Activated naive CD8-positive, alpha-beta T cell treated with anti-CD3 and anti-CD28 coated beads, Interleukin-2, amount 50 U/mL, for 16 hours (primary cell): ENCODE results near the gene ACTA1.
"Not testable (repeated sequence)": the region's sequence is repeated elsewhere in the genome, so short reads cannot be mapped to it uniquely, and the experiment has no call there.

Experiments used
- DNase-seq: peaks from one replicate; pipeline ENCODE4 v3.0.0-alpha.2; 2020; ENCODE audit warnings: low read depth, low spot score

Gene ACTA1

DNA sequence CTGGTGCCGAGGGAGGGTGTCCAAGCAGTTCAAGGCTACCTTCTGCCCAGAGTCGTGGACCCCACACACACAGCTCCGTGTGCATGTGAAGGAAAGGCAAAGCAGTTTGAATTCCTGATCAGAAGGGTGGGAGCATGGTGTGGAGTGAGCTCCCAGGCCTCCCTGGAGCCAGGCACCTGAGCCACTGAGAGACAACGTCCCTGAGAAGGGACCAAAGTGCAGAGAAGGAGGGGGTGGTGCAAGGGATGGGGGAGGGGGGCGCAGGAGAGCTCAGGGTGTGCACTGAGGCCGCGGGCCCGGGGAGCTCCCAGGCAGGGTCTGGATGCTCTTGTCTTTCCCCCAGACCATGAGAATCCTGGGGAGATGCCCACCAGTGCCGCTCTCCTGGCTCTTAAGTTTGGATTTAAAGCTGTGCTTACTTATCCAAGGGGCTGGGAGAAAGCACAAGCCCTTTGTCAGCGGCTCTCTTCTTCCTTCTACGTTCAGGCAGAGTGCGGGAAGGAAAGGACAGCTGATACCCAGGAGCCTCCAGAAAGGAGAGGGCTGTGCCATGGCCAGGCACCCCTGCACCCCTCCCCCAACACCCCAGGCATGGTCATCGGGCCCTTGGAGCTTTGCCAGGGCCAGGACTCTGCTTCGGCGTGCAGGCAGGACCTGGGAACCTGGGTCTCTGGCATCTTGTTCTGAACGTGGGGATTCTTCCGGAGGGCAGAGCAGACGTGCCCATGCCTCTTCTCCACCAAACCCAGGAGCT is 24.1 kb downstream of the ACTA1 start:
- no peak for DNase-seq

DNA sequence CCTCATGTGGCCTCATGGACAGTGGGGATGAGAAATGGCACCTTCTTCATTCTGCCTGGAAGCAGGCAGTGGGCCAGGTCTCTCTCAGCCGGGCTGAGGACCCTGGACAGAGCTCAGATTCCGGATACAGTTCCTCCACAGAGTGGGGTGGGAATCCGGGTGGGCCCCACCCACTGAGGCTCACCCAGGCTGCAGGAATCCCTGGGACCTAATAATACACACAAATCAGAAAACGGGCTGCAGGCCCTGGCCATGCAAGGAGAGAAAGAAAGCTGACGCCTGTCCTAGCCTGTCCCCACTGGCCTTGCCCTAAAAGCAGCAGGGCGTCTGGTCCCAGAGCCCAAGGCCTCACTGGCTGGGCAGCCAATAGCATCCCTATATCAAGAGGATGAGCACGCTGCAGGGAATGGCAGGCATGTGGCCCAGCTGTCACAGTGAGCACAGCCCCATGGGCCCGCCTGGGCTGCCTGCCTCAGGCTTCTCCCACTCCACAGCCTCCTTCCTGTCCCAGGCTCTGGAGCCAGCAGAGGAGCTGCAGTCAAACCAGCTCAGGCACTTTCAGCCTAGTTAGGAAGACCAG is 25.3 kb downstream of the ACTA1 start:
- DNase-seq: no peak

DNA sequence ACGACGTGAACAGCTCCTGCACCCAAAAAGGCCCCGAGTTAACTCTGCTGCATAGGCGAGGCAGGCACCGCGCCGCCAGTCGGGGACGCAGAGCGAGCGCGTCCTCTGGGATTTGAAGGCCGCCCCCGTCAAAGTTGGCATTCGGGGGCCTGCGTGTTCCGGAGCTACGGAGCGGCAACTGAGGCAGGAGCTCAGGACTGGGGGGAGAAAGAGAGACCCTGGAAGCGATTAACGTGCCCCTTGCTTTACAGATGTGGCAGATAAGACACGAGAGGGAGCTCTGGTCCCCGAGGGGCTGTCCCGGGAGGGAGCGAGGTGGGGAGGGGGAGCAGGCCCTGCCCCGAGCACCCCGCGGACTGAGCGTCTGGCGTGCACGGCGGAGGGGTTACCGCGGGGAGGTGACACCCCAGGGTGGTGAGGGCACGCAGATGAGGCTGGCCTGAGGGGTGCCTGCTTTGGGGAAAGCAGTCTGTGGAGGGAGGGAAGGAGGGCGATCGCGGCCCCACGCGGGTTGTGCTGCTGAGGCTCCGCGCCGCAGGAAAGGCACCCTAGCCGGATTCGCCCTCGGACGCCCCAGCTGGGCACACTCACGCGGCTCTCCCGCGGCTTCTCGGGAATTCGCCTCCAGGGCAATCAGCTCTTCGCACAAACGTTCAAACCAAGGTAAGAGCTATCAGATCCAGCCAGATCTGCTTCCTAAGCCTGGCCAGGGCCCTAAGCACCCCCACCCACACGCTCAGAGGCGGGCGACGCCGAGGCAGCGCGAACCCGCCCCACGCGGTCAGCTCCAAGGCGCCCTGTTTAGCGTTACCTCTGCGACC is 26.5 kb downstream of the ACTA1 start:
- no peak for DNase-seq

DNA sequence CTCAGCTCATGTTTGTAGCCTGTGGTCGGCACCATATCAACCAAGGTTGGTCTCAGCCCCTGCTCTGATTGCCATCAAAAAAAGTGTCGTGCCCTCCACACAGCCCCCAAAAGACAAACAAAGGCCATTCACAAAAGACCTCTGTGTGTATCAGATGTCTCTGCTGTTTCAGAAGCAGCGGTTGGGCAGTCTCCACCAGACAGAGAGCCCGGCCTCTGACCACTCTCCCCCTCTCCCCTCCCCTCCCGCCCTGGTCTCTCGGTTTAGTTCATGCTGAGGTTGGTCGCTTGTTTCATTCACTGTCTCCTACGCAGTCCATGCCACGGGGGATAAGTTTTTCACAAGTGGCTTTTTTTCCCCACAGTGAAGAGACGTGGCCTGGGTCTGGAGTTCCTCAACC is 27.1 kb downstream of the ACTA1 start:
- DNase-seq: no peak

DNA sequence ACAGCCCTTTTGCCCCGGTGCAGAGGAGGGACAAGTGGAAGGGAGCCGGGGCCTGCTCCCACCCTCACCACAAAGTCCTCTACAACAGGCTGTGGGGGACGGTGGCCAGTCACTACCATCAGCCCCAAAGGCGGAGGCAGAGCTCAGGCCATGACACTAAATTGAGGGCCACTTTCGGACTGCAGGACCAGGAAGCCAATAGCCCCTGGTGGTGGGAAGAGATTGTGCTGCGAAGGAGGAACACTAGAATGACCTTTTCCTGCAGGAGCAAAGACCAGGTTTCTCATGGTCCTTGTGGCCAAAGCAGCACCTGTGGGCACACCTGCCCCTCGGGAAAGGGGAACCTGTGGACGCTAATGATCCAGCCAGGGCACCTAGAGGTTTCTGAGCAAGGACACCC is 30.3 kb downstream of the ACTA1 start:
- no peak for DNase-seq

DNA sequence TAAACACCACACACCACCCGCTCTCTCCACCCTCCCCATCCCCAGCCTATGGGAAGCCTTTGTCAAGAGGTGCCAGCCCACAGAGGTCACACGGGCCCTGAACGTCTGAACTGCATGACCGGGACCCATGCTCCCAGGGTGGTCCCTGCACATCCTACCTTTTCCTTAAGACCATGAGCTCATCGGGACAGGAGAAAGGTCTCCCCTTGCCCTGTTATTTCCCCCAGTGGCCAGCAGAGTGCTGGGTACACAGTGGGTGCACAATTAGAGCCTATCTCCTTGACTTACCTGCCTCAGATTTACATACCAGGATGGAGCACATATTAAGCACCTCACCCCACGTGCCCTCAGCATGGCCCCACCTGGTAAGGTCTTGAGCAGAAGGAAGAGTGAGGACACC is 30.9 kb downstream of the ACTA1 start:
- DNase-seq: no peak

DNA sequence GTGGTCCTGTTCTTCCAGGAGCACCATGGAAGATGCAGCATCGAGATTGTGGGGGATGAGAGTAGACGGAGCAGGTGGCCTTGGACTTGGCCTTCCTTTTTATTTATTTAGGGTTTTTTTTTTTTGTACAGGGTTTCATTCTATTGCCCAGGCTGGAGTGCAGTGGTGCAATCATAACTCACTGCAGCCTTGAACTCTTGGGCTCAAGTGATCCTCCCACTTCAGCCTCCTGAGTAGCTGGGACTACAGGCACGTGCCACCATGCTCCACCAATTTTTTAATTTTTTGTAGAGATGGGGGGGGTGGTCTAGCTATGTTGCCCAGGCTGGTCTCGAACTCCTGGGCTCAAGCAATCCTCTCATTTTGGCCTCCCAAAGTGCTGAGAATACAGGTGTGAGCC is 31.6 kb downstream of the ACTA1 start:
- not testable (repeated sequence) for DNase-seq

DNA sequence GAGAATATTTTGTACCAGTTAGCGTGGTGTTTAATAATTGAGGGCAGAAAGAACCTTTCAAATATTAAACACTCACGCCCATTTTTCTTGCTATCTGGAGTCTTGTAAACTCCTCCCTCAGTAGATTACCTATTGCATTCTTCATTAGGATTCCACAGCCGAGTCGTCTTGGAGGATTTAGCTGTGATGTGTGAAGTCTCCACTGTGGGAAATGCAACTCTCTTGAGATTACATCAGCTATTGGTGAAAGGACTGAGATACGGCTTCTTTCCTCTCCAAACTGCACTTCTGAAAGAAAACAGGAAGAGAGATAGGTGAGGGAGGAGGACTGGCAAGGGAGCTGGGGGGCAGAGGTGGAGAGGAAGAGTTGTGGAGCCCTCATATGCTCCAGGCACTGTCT is 36.1 kb downstream of the ACTA1 start:
- DNase-seq: no peak

DNA sequence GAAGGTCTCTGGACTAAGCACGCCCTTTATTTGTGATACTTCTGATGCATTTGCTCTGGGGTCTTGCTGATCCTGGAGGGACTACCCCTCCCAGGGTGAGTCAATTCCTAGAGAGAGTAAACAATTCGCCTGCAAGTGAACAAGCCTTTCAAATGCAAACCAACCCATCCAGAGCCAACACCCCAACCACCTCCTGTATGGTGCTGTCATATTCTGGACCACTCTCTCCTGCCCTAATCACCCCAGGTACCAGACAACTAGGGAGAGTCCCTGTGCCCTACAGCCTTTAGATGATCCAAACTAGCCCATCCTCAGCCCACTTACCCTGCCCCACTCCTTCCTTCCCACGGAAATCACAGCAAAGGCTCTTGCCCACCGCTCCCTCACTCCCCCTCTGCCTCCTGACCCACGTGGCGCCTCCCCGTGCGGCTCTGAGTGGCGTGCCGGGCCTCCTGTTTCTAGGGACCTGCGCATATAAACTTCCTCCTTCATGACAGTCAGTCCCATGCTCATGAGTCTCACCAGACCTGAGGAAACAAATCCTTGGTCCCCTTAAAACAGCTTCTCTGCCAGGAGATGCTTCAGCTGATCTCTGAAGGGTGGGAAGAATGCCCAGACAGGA is 37.2 kb downstream of the ACTA1 start:
- DNase-seq: no peak

DNA sequence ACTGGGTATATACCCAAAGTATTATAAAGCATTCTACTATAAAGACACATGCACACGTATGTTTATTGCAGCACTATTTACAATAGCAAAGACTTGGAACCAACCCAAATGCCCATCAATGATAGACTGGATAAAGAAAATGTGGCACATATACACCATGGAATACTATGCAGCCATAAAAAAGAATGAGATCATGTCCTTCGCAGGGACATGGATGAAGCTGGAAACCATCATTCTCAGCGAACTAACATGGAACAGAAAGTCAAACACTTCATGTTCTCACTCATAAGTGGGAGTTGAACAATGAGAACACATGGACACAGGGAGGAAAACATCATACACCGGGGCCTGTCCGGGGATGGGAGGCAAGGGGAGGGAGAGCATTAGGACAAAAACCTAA is 39.4 kb downstream of the ACTA1 start:
- not testable (repeated sequence) for DNase-seq

DNA sequence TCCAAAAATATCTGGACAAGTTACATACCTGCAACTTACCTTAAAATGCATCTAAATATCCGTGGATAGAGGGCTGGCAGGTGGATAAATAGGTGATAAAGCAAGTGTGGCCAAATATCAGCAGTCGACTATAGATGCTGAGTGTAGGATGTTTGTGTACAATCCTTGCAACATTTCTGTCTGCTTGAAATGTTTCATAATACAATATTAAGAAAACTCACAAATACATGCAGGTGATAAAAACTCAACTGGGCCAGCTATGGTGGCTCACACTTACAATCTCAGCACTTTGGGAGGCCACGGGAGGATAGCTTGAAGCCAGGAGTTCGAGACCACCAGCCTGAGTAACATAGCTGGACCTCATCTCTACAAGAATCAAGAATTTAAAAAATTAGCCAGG is 41.0 kb downstream of the ACTA1 start:
- DNase-seq: no peak

DNA sequence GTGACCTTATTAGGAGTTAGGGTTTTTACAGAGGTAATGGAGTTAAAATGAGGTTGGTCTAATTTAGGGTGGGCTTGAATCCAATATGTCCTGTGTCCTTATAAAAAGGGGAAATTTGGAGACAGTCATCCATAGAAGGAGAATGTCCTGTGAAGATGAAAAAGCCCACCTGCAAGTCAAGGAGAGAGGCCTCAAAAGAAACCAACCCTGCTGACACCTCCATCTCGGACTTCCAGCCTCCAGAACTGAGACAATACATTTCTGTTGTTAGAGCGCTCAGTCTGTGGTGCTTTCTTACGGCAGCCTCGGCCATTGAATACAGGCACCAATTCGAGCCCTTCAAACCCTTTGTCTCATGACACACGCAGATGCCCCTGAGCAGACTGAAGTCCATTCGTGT is 43.8 kb downstream of the ACTA1 start:
- DNase-seq: no peak

DNA sequence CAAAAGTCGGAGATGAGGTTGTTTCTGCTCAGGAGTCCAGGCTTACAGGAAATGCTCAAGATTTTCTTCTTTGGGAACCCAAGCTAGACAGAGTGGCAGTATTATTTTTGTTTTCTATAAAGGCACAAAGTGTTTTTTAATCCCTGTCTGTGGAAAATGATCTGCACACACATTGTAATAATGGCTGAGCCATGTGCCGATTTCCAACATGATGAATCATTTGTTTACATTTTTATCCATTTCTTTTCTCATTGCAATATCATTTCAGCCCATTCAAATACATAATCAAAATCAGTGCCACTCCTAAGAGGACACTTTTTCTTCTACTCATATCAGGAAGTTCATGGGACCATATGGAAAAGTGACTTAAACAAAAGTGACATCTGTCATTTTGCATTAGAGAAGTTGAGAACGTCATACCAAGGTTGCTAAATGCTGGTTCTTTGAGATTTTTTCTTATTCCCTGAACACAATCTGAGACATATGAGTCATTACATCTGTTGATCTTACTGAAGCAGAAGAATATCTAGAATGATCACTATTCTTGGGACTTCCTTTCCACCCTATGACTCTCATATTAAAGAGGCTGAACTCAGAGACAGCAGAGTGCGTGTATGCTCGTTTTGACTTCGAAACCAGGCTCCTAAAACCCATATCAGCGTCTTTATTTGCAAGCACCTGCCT is 44.9 kb downstream of the ACTA1 start:
- DNase-seq: no peak

DNA sequence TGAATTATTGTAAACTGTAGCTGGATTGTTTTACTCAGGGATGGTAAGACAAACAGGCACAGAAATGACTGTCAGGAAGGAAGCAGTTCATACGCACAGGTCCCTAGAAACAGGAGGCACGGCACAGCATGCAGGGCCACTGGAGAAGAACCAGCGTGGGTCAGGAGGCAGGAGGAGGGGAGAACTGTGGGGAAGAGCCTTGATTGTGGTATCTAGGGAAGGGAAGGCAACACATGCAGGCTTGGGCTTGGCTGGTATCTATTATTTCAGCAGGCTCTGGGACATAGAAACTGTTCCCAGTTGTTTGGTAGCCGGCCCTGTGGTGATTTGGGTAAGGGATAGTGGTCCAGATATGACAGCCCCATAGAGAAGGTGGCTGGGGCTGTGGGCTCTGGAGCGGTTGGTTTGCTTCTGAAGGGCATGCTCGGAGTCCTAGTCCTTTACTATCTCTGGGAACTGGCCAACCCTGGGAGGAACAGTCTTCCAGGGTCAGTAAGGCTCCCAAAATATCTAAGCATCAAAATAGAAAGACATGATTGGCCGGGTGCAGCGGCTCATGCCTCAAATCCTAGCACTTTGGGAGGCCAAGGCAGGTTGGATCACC is 47.9 kb downstream of the ACTA1 start:
- DNase-seq: no peak

DNA sequence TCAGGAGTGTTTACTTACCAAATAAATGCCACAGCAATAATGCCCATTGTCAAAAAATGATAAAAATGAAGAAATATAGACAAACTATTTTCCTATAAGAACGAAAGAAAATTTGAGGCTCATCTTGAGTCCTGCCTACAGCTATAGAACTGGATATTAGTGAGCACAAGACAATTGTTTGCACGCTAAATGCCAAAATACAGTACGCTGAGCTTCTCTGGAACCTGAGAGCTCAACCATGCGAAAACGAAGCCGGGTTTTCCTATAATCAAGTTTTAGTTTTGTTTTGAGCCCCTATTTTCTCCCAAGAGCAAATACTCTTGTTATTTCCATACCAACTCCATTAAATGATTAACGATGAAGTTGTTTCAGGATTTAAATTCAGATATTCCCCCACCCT is 49.1 kb downstream of the ACTA1 start:
- no peak for DNase-seq

DNA sequence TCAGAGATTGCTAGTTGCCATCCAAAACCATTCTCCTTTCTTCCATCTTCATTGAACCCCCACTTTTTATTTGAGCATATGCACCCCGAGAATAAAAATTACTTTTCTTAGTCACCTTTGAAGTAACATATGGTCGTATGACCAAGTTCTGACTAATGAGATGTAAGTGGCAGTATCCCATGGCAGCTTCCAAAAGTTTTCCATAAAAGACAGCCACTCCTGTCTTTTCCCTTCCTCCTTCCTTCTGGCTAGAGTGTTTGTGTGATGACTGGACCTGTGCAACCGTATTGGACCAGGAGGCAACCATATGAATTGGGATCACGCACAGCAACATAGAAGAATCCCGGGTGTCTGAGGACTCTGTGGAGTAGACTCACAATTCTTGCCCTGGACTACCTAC is 49.9 kb downstream of the ACTA1 start:
- no peak for DNase-seq

DNA sequence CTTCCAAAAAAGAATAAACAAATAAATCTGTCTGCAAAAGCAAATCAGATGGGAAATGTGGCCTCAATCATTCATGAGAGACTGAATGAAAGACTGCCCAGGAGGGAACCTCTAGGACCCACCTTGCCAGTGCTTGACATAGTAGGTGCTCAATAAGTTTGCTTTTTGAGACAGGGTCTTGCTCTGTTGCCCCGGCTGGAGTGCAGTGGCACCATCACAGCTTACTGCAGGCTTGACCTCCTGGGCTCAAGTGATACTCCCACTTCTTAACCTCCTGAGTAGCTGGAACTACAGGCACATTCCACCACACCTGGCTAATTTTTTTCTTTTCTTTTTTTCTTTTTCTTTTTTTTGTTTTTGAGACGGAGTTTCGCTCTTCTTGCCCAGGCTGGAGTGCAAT is 50.7 kb downstream of the ACTA1 start:
- DNase-seq: no peak
